ENCODE measurements around the gene IL16. TPM values are rescaled to one million over a fixed set of nuclear protein-coding genes. Genes with fewer than 3 reads are reported as not detected.

Gene IL16
- total and polyA plus RNA-seq, 9 donors: 1.8 to 16.5 (median 9.0) TPM

- Histone ChIP-seq H3K4me1 (ENCODE audit: insufficient read depth) (peaks cover 4% of the 10 kb centered on the region), H3K4me3 (no peak overlapping the region), H3K27me3 (no peaks in the 10 kb centered on the region), H3K27ac (no peak overlapping the region), H3K9me3 (no peaks in the 10 kb centered on the region), H3K36me3 (no peaks in the 10 kb centered on the region)
- WGBS, 3 donors: 59 to 70% (median 64%) methylated on average over 2 of the region's 2 CpGs
- intact Hi-C loops (cut with DNase I): loop anchor here in 1 of 4 donors (5.0 kb wide), 1 partner anchor 74 kb away; no protein-coding TSS in a partner anchor
- no peak for TF ChIP-seq POLR2A (IDR thresholded peaks at IDR 0.05)
- no peak for TF ChIP-seq EP300 (IDR thresholded peaks at IDR 0.05)
- TF ChIP-seq CTCF (IDR thresholded peaks at IDR 0.05): no peak
- DNase-seq: no peak
Measured at GRCh38 chr15:81178365-81178764, 18.3 kb upstream of the IL16 start.

GRCh38 chr15:81181220-81181619, 15.5 kb upstream of the IL16 start:
- Histone ChIP-seq H3K27me3 (no peaks in the 10 kb centered on the region), H3K9me3 (no peaks in the 10 kb centered on the region), H3K36me3 (no peaks in the 10 kb centered on the region), H3K4me1 (ENCODE audit: insufficient read depth) (peaks cover 7% of the 10 kb centered on the region), H3K4me3 (no peak overlapping the region), H3K27ac (no peak overlapping the region)
- WGBS, 3 donors: 72 to 78% (median 75%) methylated on average over 3 of the region's 3 CpGs
- TF ChIP-seq EP300 (IDR thresholded peaks at IDR 0.05): no peak
- no peak for TF ChIP-seq CTCF (IDR thresholded peaks at IDR 0.05)
- TF ChIP-seq POLR2A (IDR thresholded peaks at IDR 0.05): no peak
- intact Hi-C loops (cut with DNase I): no loop called here
- no peak for DNase-seq

GRCh38 chr15:81182031-81182755, 14.5 kb upstream of the IL16 start:
- Histone ChIP-seq H3K4me1 (ENCODE audit: insufficient read depth) (peaks cover 5% of the 10 kb centered on the region), H3K9me3 (no peaks in the 10 kb centered on the region), H3K27me3 (no peaks in the 10 kb centered on the region), H3K4me3 (peak overlapping the region; percentile 45), H3K27ac (no peak overlapping the region), H3K36me3 (no peaks in the 10 kb centered on the region)
- 19 to 30% (median 27%) methylated on average over 13 of the region's 13 CpGs for WGBS, 3 donors
- no peak for TF ChIP-seq CTCF (IDR thresholded peaks at IDR 0.05)
- no peak for TF ChIP-seq POLR2A (IDR thresholded peaks at IDR 0.05)
- no peak for TF ChIP-seq EP300 (IDR thresholded peaks at IDR 0.05)
- no peak for DNase-seq
- intact Hi-C loops (cut with DNase I): no loop called here

- intact Hi-C loops (cut with DNase I): no loop called here
- 11 to 17% (median 16%) methylated on average over 13 of the region's 13 CpGs for WGBS, 3 donors
- Histone ChIP-seq H3K9me3 (no peaks in the 10 kb centered on the region), H3K36me3 (no peaks in the 10 kb centered on the region), H3K4me1 (ENCODE audit: insufficient read depth) (peaks cover 5% of the 10 kb centered on the region), H3K4me3 (peak overlapping the region; percentile 45), H3K27ac (peak overlapping the region in 1 of 2 donors; percentile 1), H3K27me3 (no peaks in the 10 kb centered on the region)
- TF ChIP-seq POLR2A (IDR thresholded peaks at IDR 0.05): no peak
- DNase-seq: peak in 1 of 5 donors; percentile 40
Measured at GRCh38 chr15:81182756-81183438, 13.8 kb upstream of the IL16 start.

- H3K36me3 ChIP-seq: no peaks in the 10 kb centered on the region
- WGBS, 3 donors: 36 to 56% (median 54%) methylated on average over 4 of the region's 4 CpGs
- peaks cover 5% of the 10 kb centered on the region for H3K4me1 ChIP-seq (ENCODE audit: insufficient read depth)
- H3K27me3 ChIP-seq: no peaks in the 10 kb centered on the region
- H3K27ac ChIP-seq: peak overlapping the region in 1 of 2 donors; percentile 1
- intact Hi-C loops (cut with DNase I): no loop called here
- no peaks in the 10 kb centered on the region for H3K9me3 ChIP-seq
- H3K4me3 ChIP-seq: peak overlapping the region; percentile 45
- TF ChIP-seq CTCF (IDR thresholded peaks at IDR 0.05): no peak
- TF ChIP-seq POLR2A (IDR thresholded peaks at IDR 0.05): no peak
- no peak for TF ChIP-seq EP300 (IDR thresholded peaks at IDR 0.05)
- DNase-seq: no peak
Measured at GRCh38 chr15:81183439-81183775, 13.3 kb upstream of the IL16 start.
